Ovary (tissue), 9 donors: ENCODE data around the gene AEBP2. TPM values are rescaled to one million over a fixed set of nuclear protein-coding genes. Genes with fewer than 3 reads are reported as not detected.

Experiments used
- DNase-seq, 5 donors: peaks; one replicate each; pipeline ENCODE4 v3.0.0-alpha.2; 2019 to 2020
- H3K27ac ChIP-seq, 2 donors: fragments of 200-600 bp; one replicate each; pipeline versions ENCODE4 v1.5.1 to v1.8.0; 2019 to 2022
- H3K27me3 ChIP-seq: fragments of 200-600 bp; one replicate; pipeline ENCODE4 v1.8.0; 2022
- H3K36me3 ChIP-seq: fragments of 200-600 bp; sonication (generic); one replicate; pipeline ENCODE4 v1.5.1; 2019
- H3K4me1 ChIP-seq: one replicate; pipeline ENCODE4 v1.8.1; 2013; ENCODE audit warnings: mild to moderate bottlenecking, moderate library complexity; ENCODE audit not compliant: insufficient read depth
- H3K4me3 ChIP-seq: fragments of 200-600 bp; sonication (generic); one replicate; pipeline ENCODE4 v1.5.1; 2017
- H3K9me3 ChIP-seq, 2 donors: fragments of 200-600 bp in 1 of 2; sonication (generic) in 1 of 2; one replicate each; pipeline versions ENCODE4 v1.5.1 to v1.8.1; 2013 to 2019; ENCODE audit warnings: mild to moderate bottlenecking in 1 of 2, moderate library complexity in 1 of 2
- EP300 ChIP-seq: sonication (generic); formaldehyde crosslinking; IDR thresholded peaks from one replicate; pipeline ENCODE4 v1.6.1; 2017; ENCODE audit warnings: antibody characterized with exemption
- POLR2A ChIP-seq: fragments of 450-650 bp; IDR thresholded peaks from one replicate; pipeline ENCODE4 v1.6.1; 2017; ENCODE audit warnings: antibody characterized with exemption, mild to moderate bottlenecking, moderate library complexity
- WGBS, 3 donors: extraction: QIAGEN DNeasy Blood & Tissue Kit in 1 of 3; methylation state at CpG; one replicate each; pipeline versions ENCODE4 v1.1.5 to v1.1.7; 2013 to 2017; 5-methylcytosine and 5-hydroxymethylcytosine counted together
- intact Hi-C, 4 donors: fragments of 100-400 bp; cut with DNase I; formaldehyde crosslinking; loops; one replicate each; pipeline versions ENCODE4 v1.11.0 to v1.15.1; 2022 to 2023
- polyA plus RNA-seq, 2 donors: library from polyadenylated mRNA; stranded (reverse); fragments of 200-250 nt in 1 of 2; fragments of 350-450 nt in 1 of 2; fragmentation: Illumina TruSeq in 1 of 2; extraction: RNeasy Lipid Tissue Mini Kit (QIAGEN cat#74804) in 1 of 2; gene quantifications; one replicate each; pipeline ENCODE4 v1.2.3, GENCODE V29; 2013 to 2014
- total RNA-seq, 7 donors: library from RNA; depleted of rRNA in 2 of 7; stranded (reverse); fragments of >200 nt in 2 of 7; fragmentation: NEBNext Ultra II Directional in 3 of 7; extraction: Animal tissue kit (Norgen Biotek cat#: 25700) in 3 of 7; gene quantifications; one replicate each; pipeline versions ENCODE4 v1.1.0 to v1.2.4, GENCODE V29; 2016 to 2023
- TF ChIP-seq, protein P1 (sequence below), 3 donors: fragments of 450-650 bp in 2 of 3; fragments of 200-600 bp in 1 of 3; IDR thresholded peaks; one replicate each; pipeline versions ENCODE4 v1.5.1 to v1.8.0; 2016 to 2022; ENCODE audit warnings: antibody characterized with exemption in 3 of 3, mild to moderate bottlenecking in 1 of 3
- donor health status: DM: no; HTN: no; CAD: no; lungs with moderate emphysema.
- donor health status: DM: no; HTN: no; CAD: no.
- donor health status: Bipolar disorder and iron deficiency.
- donor health status: DM: yes; HTN: yes; CAD: no.
- donor health status: DM: no; HTN: no; CAD: no.
- donor health status: DM: yes; HTN: yes; CAD: no.

Gene AEBP2
- total and polyA plus RNA-seq, 9 donors = 22.4 to 62.4 (median 50.3) TPM

DNA sequence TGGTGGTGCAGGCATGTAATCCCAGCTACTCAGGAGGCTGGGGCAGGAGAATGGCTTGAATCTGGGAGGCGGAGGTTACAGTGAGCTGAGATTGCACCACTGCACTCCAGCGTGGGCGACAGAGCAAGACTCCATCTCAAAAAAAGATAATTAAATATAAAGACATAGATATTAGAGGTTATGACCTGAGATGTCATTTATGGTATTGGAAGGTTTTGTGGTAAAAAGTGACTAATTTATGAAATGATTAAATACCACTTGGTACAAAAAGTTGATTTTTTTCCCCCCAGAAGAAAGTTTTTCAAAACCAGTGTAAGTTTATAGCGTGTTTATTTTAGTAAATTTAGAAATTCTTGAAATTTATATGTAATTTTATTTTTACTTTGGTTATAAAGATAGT is 4.3 kb downstream of the AEBP2 start:
- Histone ChIP-seq H3K9me3 (no peaks in the 10 kb centered on the region), H3K4me3 (no peak overlapping the region), H3K27ac (no peak overlapping the region), H3K4me1 (peaks cover 5% of the 10 kb centered on the region), H3K27me3 (no peaks in the 10 kb centered on the region), H3K36me3 (no peaks in the 10 kb centered on the region)
- 47 to 66% (median 52%) methylated on average over 4 of the region's 4 CpGs for WGBS, 3 donors
- intact Hi-C loops = no loop called here
- no peak for DNase-seq
- no peak for TF ChIP-seq EP300
- TF ChIP-seq, protein P1, sequence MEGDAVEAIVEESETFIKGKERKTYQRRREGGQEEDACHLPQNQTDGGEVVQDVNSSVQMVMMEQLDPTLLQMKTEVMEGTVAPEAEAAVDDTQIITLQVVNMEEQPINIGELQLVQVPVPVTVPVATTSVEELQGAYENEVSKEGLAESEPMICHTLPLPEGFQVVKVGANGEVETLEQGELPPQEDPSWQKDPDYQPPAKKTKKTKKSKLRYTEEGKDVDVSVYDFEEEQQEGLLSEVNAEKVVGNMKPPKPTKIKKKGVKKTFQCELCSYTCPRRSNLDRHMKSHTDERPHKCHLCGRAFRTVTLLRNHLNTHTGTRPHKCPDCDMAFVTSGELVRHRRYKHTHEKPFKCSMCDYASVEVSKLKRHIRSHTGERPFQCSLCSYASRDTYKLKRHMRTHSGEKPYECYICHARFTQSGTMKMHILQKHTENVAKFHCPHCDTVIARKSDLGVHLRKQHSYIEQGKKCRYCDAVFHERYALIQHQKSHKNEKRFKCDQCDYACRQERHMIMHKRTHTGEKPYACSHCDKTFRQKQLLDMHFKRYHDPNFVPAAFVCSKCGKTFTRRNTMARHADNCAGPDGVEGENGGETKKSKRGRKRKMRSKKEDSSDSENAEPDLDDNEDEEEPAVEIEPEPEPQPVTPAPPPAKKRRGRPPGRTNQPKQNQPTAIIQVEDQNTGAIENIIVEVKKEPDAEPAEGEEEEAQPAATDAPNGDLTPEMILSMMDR (IDR thresholded peaks at IDR 0.05) = no peak
- TF ChIP-seq POLR2A = no peak

DNA sequence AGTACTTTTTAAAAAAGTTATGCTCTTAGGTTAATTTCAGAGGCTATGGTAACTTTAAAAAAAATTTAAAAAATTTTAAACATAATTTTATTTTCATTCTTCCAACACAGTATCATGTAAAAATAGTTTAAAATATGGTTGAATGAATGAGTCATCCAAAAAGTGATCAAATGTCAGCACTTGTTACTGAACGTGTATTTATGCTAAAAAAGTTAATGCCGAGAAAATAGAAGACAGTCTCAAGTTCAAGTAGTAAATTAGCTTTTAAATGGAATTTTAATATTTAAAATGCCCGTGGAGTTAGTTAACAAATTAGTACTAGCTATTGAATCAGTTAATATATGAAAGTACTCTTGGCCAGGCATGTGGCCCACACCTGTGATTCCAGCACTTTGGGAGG is 4.8 kb downstream of the AEBP2 start:
- intact Hi-C loops = no loop called here
- WGBS, 3 donors = 10 to 19% (median 10%) methylated on average over 3 of the region's 3 CpGs
- no peak for DNase-seq
- H3K36me3 ChIP-seq = no peaks in the 10 kb centered on the region
- H3K4me1 ChIP-seq = peaks cover 7% of the 10 kb centered on the region
- no peak overlapping the region for H3K27ac ChIP-seq
- no peak for TF ChIP-seq POLR2A
- no peak for TF ChIP-seq EP300
- TF ChIP-seq, protein P1 (IDR thresholded peaks at IDR 0.05) = no peak
- H3K27me3 ChIP-seq = no peaks in the 10 kb centered on the region
- no peak overlapping the region for H3K4me3 ChIP-seq
- no peaks in the 10 kb centered on the region for H3K9me3 ChIP-seq

DNA sequence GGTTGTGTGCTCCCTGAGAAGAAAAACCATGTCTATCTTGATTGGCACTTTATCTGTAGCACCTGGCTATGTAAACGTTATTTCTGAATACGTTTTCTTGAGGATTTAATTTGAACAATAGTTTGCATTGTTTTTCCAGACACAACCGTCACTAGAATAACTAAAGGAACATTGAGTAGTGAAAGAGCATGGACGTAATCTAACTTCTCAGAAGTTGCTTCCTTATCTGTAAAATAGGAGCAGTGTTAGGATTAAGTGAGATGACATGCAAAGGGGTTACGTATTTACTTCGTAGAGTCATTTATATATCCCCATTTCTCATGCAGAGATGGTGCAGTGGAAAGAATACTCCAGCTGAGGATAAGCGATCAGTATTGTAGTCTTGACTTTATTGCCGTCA is 8.1 kb downstream of the AEBP2 start:
- H3K27ac ChIP-seq = no peak overlapping the region
- DNase-seq = no peak
- no peaks in the 10 kb centered on the region for H3K36me3 ChIP-seq
- H3K27me3 ChIP-seq = no peaks in the 10 kb centered on the region
- H3K9me3 ChIP-seq = no peaks in the 10 kb centered on the region
- no peak for TF ChIP-seq POLR2A
- no peak for TF ChIP-seq EP300
- TF ChIP-seq, protein P1 (IDR thresholded peaks at IDR 0.05) = no peak
- 83 to 90% (median 84%) methylated on average over 8 of the region's 8 CpGs for WGBS, 3 donors
- intact Hi-C loops = no loop called here
- H3K4me3 ChIP-seq = no peak overlapping the region
- H3K4me1 ChIP-seq = peaks cover 5% of the 10 kb centered on the region

DNA sequence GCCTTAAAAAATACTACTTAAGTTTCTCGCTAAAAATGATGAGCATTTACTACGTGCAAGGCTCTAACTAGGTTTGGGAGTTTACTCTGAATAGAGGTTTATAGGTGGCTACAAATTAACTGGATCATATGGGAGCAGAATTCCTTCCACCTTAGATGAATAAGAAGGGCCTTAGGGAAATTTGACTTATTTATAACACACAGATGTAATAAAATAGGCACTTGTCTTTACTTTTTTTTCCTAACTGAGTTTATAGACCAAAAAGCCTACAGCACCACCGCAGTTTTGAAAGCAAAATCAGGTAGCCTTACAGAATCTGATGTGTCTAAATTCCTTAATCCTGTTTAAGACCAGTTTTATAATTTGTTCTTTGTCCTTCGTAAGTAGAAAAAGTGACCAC is 10.5 kb downstream of the AEBP2 start:
- Histone ChIP-seq H3K9me3 (no peaks in the 10 kb centered on the region), H3K4me3 (no peak overlapping the region), H3K4me1 (peaks cover 4% of the 10 kb centered on the region), H3K36me3 (no peaks in the 10 kb centered on the region), H3K27me3 (no peaks in the 10 kb centered on the region), H3K27ac (no peak overlapping the region)
- intact Hi-C loops = no loop called here
- 50 to 64% (median 54%) methylated on average over 4 of the region's 4 CpGs for WGBS, 3 donors
- TF ChIP-seq, protein P1 (IDR thresholded peaks at IDR 0.05) = no peak
- TF ChIP-seq EP300 = no peak
- TF ChIP-seq POLR2A = no peak
- no peak for DNase-seq

DNA sequence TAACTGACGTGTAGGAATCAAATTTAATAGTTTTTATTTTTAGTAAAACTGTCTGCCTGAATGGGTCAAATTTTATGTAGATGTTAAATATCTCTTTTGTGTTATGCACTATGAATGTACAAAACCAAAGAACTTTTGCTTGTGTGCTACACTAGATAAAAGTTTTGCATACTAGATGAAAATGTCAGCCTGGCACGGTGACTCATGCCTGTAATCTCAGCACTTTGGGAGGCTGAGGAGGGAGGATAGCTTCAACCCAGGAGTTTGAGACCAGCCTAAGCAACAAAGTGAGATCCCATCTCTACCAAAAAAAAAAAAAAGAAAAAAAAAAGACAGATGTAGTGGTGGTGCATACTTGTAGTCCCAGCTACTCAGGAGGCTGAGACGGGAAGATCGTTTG is 11.1 kb downstream of the AEBP2 start:
- no peaks in the 10 kb centered on the region for H3K27me3 ChIP-seq
- no peaks in the 10 kb centered on the region for H3K9me3 ChIP-seq
- no peak overlapping the region for H3K4me3 ChIP-seq
- no peak for DNase-seq
- 57 to 65% (median 61%) methylated on average over 4 of the region's 4 CpGs for WGBS, 3 donors
- no peak for TF ChIP-seq POLR2A
- TF ChIP-seq, protein P1 (IDR thresholded peaks at IDR 0.05) = no peak
- no peak for TF ChIP-seq EP300
- H3K4me1 ChIP-seq = peaks cover 4% of the 10 kb centered on the region
- H3K36me3 ChIP-seq = no peaks in the 10 kb centered on the region
- intact Hi-C loops = no loop called here
- no peak overlapping the region for H3K27ac ChIP-seq
